GM21825 (cell line): ENCODE measurements around the gene SLC6A2.
"Not testable (repeated sequence)": the region's sequence is repeated elsewhere in the genome, so short reads cannot be mapped to it uniquely, and the experiment has no call there.

Source experiments
- ATAC-seq: cut with Tn5 transposase; IDR thresholded peaks from one replicate; pipeline ENCODE4 v1.9.1; 2021; ENCODE audit warnings: mild to moderate bottlenecking, moderate library complexity; ENCODE audit not compliant: unreplicated experiment

Gene SLC6A2

DNA sequence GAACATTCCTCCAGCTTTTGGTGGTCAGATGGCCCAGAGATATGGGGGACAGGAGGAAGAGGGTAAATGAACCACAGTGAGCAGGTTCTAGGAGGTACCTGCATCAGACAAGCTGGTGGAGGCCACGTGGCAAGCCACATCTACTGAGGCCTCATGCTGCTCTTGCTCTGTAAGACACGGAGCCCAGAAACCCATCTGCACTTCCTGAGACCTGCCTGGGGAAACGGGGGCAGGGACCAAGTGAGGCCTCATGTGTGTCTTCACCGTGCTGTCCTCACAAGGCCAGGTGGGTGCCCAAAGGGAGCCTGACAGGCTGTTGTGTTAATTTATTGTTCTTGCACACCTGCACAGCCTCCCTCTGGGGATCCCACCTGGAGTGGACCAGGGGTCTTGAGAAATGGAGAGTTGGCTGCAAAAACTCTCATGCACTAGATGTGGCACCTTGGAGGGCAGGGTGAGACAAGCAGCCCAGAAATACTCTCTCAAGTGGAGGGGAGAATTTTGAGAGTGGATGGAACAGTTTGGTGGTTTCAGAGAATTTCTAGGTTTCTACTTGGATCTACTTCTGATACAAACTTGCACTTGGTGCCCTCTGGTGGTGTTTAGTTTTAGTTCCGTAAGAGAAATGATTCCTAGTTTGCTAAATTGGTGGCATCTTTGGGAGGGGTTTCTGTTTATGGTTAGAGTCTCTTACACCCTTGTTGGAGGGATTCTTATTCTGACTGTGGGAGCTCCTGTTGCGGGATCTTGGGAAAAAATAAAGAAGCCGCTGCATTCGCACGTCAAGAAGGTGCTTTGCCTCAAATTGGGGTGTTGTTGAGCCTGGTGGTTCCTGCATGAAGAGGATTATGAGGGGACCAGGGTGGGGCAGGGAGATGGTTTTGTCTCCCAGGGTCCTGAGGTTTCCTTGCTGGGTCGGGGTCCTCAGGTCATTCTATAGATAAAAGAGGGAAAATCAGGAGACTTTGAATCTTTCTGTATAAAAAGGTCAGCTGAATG, 47.5 kb downstream of the SLC6A2 start:
- ATAC-seq = no peak

DNA sequence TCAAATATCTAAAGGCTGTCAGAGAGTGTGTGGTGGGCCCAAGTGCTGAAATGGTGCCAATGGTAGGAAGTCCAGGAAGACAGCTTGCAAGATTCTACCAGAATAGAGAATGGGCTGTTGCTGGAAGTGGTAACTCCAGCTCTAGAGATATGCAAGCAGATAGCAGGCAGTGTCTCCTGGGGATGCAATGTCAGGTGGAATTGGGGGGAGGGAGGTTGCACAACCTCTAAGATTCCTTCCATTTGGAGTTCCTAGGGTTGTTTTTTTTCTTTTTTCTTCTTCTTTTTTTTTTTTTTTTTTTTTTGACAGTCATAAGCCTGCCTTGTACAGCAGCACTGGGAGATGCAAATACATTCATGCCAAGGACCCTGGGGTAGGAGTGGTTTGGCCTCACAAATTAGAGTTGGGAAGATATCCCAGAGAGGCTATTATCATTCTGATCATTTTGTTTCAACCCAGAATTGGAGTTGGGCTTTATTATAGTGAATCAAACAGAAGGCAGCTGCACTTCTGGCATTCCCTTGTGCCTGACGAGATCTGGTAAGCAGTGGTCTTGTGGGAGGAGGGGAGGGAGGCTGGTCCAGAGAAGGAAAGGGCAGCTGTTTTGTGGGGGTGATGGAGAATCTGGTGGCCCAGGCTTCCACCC, 51.1 kb downstream of the SLC6A2 start:
- ATAC-seq = no peak

DNA sequence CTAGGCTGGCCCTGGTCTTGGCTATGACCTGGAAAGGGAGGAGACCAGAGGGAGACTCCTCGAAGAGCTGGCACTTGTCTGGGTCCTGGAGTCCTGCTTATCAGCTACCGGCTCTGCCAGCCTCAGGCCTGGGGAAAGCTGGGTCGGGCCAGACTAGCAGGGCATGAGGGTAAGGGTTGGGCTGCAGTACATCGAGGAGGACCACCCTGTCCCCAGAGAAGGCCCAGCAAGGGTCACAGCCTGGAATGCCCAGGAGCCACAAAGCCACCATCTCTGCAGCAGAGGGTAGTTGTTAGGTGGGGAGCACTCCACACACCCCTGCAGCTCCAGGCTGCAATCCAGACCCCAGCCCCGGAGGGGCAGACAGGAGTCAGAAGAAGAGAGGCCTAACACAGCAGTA, 54.0 kb downstream of the SLC6A2 start:
- no peak for ATAC-seq

DNA sequence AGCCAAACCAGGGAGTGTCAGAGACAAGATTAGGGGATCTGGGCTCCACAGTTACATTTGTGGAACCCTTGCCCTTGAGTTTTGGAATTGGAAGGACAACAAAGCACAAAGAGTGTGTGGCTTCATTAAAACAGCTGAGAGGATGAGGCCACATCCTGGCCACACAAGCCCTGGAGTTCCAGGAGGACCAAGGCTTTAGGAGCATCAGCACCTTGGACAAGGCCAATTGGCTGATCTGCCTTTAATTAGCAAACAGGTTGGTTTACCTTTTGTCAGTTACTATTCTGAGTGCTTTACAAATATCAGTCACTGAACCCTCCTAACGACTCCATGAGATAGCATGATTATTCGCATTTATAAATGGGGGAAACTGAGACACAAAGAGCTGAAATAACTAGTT, 54.7 kb downstream of the SLC6A2 start:
- ATAC-seq = no peak

DNA sequence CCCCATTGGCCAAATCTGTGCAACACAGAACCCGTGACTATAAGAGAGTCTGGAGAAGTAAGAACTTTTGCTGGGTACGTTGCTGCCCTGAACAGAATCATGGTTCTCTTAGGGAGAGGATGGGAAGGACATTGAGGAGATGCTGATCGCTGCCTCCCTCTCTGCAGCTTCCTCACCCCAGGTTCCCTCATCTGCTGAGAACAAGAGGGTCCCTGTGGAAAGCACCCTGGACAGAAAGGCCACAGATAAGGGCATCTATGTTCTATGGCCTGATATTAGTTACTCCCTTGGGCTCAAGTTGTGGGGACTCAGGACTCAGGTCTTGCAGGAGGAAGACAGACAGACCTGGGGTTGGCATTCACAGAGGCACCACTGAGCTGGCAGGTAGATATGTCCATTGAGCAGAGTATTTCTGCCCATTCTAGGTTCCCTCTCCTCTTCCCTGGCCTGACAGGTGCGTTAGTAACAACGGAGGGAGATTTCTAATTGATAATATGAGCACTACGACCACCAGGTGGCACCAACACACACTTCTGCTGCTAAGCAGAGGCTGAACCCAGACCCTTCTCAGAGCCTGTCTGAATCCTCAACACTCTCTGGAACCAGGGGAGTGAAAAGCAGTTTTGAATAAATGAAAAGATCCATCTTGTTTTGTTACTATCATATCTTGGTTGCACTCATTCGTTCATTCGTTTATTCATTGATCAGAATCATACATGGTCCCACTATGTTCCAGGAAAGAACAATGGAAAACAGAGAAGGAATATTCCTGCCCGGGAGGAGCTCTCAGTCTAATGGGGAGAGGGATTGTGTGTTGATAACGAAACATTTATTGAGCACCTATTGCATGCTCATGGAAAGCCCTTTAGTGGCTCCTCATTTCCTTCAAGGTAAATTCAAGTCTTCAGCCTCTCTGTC, 56.4 kb downstream of the SLC6A2 start:
- ATAC-seq = no peak

DNA sequence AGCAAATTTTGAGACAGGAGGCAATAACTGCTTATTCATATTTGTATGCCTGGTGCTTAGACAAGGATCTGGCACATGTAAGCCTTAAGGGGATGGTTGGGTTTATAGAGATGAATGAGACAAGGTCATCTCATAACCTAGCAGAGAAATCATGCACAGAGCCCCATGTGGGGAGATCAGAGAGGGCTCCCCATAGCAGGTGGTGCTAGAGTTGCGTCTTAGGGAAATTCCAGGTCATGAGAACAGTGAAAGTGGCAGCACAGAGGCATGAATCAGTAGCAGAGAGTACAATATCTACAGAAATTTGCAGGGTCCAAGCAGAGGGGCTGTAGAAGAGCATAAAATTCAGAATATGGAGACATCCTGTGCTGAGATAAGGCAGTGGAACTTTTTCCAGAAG, 57.3 kb downstream of the SLC6A2 start:
- ATAC-seq = no peak

DNA sequence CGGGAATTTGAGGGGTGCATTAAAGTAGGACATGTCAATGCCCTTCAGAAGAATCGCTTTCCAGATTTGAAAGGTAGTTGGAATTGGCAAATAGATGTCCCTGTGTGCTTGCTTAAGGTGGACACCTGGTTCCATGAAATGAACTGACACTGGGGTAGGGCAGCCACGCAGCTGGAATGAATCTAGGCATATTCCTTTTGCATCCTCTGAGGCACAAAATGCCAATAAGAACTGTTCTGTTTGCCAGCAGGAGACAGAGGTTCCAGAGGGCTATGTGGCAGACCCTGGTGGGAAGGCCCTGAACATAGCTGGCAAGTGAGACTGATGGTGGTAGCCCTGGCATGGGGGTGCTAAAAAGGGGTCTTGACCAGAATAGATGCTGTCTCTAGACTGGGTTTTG, 61.5 kb downstream of the SLC6A2 start:
- ATAC-seq = no peak

DNA sequence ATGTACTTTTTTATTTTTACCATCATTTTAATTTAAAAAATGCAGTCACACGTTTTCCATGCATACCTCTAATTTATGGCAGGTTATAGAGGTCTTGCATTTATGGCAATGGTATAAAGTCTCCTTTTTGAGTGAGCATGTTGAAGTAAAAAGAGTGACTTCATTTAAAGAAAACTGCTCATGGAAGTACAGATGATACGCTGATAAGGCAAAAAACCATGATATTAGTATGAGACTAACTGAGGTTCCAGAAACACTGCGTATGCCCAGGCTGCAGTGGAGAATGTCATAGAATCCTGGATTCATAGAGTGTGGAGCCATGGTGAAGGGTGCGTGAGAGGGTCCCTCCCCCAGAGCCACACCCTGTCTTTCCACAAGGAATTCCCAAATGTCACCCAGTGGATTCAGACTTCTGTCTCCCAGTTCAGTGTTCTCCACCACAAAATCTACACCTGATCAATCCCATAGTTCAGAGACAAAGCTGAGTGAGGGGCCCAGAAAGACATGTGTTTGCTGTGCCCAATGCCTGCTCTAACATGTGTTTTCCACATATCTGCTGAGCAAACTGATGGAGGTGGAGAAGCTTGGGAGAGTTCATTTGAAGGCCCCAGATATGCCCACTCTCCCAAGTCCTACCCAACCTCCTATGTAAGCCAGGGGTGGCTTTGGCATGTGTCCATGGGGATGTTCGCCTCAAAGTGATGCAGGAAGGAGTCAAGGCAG, 69.4 kb downstream of the SLC6A2 start:
- ATAC-seq = no peak

DNA sequence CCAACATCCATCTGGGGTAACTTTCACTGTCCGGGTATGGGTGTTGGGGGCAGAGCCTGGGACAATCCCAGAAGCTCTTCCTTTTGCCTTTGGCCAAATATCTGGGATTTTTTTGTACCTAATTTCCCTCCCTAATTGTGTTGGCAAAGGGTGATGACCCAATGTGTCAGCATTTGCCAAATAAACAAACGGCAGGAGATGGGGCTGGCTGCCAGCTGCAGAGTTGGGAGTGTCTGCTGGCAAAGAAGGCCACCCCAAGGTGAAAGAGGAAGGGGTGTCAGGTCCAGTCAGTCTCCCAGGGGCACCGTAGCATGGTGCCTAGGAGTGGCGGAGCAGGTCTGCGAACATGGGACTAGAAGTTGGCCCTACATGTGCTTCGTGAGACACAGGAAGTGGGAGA, 73.0 kb downstream of the SLC6A2 start:
- ATAC-seq = no peak

DNA sequence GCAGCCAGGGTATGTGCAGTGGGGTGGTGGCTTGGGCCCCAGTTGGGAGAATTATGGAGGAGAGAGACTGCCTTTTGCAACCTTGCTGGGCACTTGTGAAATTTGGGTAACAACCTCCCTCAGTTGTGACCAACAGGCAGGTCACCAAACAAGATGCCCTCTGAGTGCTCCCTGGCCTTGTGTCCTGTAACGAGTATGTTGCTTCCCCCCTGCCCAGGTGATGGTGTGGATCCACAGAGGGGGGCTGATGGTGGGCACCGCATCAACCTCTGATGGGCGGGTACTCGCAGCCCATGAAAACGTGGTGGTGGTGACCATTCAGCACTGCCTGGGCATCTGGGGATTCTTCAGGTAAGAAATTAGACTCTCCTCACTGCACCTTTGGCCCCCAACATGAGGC, 74.3 kb downstream of the SLC6A2 start:
- no peak for ATAC-seq

DNA sequence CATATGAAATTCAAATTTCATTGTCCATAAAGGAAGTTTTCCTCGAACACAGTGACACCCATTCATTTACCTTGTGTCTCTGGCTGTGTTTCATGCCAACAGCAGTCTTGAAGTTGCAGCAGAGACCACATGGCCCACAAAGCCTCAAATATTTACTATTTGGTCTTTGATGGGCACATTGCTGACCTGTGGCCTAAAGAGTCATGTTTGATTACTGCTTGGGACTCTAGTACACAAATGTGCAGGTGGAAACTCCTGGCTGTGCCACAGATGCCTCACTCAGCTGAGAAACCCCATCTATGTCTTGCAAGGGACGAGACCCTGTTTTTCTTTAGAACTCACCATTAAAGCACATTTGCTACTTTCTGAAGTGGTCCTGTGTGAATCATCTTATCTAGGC, 76.7 kb downstream of the SLC6A2 start:
- no peak for ATAC-seq

DNA sequence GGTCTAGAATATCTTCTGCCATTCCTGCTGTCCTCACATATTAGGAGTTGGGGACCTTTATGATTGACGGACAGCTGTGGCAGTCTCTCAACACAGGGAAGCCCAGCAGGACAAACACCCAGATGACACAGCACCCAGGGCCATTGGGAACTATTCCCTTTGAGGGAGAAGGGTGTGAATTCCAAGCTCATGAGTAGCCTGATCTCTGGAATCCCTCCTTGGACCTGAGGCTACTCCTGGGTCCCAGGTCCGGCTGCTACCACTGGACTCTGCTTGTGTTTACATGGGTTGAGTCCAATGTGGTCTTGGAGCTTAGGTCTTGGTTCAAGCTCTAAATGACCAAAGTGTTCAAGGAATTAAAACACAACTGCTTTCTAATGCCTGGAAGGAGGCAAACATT, 78.9 kb downstream of the SLC6A2 start:
- ATAC-seq = no peak

DNA sequence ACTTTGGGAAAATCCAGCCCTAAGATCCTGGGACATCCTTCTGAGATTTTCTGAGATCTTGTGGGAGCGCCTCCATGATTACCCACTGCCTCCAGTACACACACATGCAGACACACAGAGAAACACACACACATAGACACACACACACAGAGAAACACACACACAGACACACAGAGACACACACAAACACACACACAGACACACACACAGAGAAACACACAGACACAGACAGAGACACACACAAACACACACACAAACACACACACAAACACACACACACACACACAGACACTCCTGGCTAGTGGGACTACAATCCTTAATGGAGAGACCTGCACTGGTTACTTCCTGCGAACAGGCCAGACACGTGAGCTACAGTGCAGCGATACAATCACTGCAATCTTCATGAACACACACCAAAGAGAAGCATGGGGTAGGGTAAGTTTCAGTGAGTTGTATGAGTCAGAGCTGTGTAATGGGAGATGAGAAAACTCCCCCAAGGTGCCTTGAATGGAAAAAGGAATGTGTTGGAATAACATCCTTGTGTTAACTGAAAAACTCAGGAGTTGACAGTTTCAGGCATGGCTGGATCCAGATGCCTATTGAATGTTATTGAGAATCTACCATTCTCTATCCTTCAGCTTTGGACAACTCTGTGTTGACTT, 79.5 kb downstream of the SLC6A2 start:
- ATAC-seq = no peak

DNA sequence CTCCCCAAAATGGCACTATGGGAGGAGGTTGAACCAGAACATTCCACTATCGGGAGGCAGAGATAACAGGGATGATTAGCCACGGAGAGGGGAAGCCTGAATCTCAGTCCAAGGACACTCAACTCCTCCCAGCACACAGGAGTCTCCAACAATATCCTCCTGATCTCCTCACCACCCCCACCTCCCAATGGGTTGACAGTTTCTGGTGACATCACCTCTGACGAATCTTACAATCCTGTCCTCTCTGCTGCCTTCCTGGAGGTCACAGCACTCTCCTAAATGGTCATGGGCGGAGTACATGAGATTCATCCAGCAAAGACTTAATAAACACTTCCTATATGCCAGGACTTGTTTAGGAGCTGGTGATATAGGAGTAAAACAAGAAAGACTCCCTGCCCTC, 80.9 kb downstream of the SLC6A2 start:
- ATAC-seq = no peak

DNA sequence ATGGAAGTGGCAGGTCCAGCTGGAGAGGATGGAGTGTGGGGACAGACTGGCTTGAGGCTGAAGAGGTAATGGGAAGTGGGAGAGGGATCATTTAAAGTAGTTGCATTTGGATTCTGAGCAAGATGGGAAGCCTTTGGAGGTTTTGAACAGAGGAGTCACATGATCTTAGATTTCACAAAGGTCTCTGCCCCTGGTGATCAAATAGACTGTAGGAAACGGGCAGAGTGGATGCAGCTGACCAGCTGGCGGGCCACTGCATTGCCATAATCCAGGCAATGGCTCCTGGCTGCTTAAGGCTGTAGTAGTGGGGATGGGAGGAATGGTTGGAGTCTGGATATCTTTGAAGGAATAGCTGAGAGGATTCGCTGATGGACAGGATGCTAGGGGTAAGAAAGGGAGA, 81.5 kb downstream of the SLC6A2 start:
- no peak for ATAC-seq

DNA sequence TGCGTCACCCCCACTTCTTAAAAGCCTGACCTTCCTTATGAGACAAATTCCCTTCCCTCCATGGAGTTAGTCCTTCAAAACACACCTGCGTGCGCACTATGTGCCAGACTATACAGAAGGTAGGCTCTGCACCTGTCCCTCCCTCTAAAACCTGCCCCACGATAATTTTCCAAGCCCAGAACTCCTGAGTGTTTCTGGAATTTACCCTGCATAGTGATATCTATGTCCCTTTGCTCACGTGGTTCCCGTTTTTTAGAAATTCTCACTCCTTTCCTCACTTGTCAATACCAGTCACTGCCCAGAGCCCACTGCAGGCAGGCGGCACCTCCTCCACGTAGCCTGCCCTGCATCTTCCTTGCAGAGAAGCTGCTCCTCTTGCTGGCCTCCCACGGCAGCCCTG, 82.2 kb downstream of the SLC6A2 start:
- no peak for ATAC-seq

DNA sequence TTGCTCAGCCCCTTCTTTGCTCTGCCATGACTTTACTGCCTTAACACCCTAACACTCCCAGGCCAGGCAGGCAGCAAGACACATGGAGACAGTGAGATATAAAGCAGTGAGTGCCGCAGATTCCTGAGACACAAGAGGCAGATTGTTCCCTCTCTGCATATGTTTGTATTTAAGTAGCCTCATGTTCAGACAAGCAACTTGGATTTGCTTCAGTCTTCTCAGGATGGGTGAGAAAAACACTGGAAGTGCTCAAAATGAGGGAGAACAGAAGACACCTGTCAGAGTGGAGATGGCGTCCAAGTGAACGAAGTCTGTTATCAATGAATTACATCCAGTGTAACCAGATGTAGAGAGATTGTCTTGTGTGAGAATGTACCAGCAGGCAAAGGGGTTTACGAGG, 90.3 kb downstream of the SLC6A2 start:
- no peak for ATAC-seq

DNA sequence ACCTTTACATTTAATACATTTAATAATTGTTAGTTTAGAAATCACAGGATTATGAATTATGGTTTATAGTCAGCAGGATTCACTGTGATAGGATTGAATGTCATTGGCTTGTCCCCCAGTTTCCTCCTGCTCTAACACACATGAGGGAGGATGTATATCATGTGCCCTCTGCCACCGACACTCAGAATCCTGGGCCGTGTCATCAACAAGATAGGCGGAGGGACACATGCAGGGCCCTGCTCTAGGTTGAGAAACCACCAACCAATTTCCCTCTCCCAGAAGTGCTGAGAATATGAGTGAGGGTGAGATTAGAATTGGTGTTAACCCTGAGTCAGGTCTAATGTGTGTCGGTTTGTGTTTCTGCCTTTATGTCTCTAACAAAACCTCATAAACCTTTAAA, 92.0 kb downstream of the SLC6A2 start:
- no peak for ATAC-seq

DNA sequence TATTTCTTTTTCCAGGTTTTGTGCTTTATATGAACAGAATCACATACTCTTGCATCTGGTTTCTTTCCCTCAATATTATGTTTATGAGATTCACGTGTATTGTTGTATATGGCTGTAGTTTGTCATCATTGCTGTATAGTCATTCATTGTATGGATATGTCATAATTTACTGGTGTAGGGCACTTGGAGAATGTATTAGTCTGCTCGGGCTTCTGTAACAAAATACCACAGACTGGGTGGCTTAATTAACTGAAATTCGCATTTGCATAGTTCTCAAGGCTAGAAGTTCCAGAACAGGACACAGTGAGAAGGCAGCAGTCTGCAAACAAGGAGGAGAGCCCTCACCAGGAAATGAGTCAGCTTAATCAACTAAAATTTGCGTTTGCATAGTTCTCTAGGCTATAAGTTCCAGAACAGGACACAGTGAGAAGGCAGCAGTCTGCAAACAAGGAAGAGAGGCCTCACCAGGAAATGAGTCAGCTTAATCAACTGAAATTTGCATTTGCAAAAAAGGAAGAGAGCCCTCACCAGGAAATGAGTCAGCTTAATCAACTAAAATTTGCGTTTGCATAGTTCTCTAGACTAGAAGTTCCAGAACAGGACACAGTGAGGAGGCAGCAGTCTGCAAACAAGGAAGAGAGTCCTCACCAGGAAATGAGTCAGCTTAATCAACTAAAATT, 96.8 kb downstream of the SLC6A2 start:
- not testable (repeated sequence) for ATAC-seq
